Fibroblast of lung (primary cell): ENCODE measurements around the gene PDE4B. TPM values are rescaled to one million over a fixed set of nuclear protein-coding genes. Genes with fewer than 3 reads are reported as not detected.

Experiments
- DNase-seq, 2 donors: peaks; one replicate each; pipeline versions ENCODE4 v3.0.0 to v3.0.0-alpha.2; 2010; ENCODE audit warnings: low read depth in 2 of 2
- H2AFZ ChIP-seq: 2 replicates; pipeline ENCODE4 v1.5.1; 2012; ENCODE audit warnings: low read length, control low read depth, inconsistent platforms
- H3K27ac ChIP-seq: 2 replicates; pipeline ENCODE4 v1.5.1; 2011; ENCODE audit warnings: low read length, control low read depth; ENCODE audit not compliant: insufficient read depth
- H3K27me3 ChIP-seq: 2 replicates; pipeline ENCODE4 v1.5.1; 2011; ENCODE audit warnings: mild to moderate bottlenecking, low read length; ENCODE audit not compliant: control insufficient read depth, insufficient read depth
- H3K36me3 ChIP-seq: 2 replicates; pipeline ENCODE4 v1.5.1; 2011; ENCODE audit warnings: low read length; ENCODE audit not compliant: control insufficient read depth, insufficient read depth
- H3K4me1 ChIP-seq: 2 replicates; pipeline ENCODE4 v1.5.1; 2011; ENCODE audit warnings: low read length; ENCODE audit not compliant: control insufficient read depth, insufficient read depth; ENCODE audit errors: extremely low read depth
- H3K4me2 ChIP-seq: 2 replicates; pipeline ENCODE4 v1.5.1; 2011; ENCODE audit warnings: low read length, control low read depth; ENCODE audit not compliant: insufficient read depth; ENCODE audit errors: extremely low read depth
- H3K4me3 ChIP-seq, 4 experiments: fragments of 200-600 bp in 1 of 4; sonication (generic) in 1 of 4; replicated peaks in 1 of 4; 2 replicates each; pipeline ENCODE4 v1.5.1; 2011 to 2016; ENCODE audit warnings: low read length in 4 of 4, low read depth in 3 of 4, mild to moderate bottlenecking in 3 of 4, control low read depth in 2 of 4, inconsistent platforms in 1 of 4, mixed read lengths in 1 of 4; ENCODE audit not compliant: insufficient read depth in 1 of 4; ENCODE audit errors: control extremely low read depth in 1 of 4
- H3K79me2 ChIP-seq: 2 replicates; pipeline ENCODE4 v1.5.1; 2012; ENCODE audit warnings: mild to moderate bottlenecking, low read length, inconsistent platforms; ENCODE audit not compliant: control insufficient read depth, insufficient read depth
- H3K9ac ChIP-seq: 2 replicates; pipeline ENCODE4 v1.5.1; 2011; ENCODE audit warnings: mild to moderate bottlenecking, low read length, control low read depth; ENCODE audit not compliant: insufficient read depth
- H3K9me3 ChIP-seq: 2 replicates; pipeline ENCODE4 v1.5.1; 2012; ENCODE audit warnings: low read depth, low read length; ENCODE audit not compliant: control insufficient read depth, insufficient read depth
- H4K20me1 ChIP-seq: 2 replicates; pipeline ENCODE4 v1.5.1; 2011; ENCODE audit warnings: low read length; ENCODE audit not compliant: control insufficient read depth, insufficient read depth; ENCODE audit errors: extremely low read depth
- CTCF ChIP-seq, 2 donors: IDR thresholded peaks in 1 of 2; conservative IDR thresholded peaks in 1 of 2; 1 replicate in 1 of 2; 2 replicates in 1 of 2; pipeline ENCODE4 v1.5.1; 2011 to 2012; ENCODE audit warnings: low read length in 2 of 2, control low read depth in 1 of 2, inconsistent platforms in 1 of 2, low read depth in 1 of 2, mild to moderate bottlenecking in 1 of 2
- EZH2 ChIP-seq: IDR thresholded peaks from 2 replicates; pipeline ENCODE4 v1.5.1; 2012; ENCODE audit warnings: low read length, control low read depth, mild to moderate bottlenecking; ENCODE audit errors: missing control alignments
- polyA plus RNA-seq, 2 donors: library from polyadenylated mRNA; depleted of rRNA in 1 of 2; stranded (reverse) in 1 of 2; unstranded in 1 of 2; fragments of >200 nt; gene quantifications; 2 replicates each; pipeline ENCODE4 v1.2.1, GENCODE V29; 2011 to 2012; ENCODE audit warnings: missing spikeins in 1 of 2
- total RNA-seq: library from RNA; depleted of rRNA; stranded (reverse); fragments of >200 nt; gene quantifications from 2 replicates; pipeline ENCODE4 v1.2.1, GENCODE V29; 2014

Gene PDE4B
- total and polyA plus RNA-seq, 2 donors (not counting 1 experiment from before 2014, with no cell fraction given), result 3.7 to 19.8 TPM

DNA sequence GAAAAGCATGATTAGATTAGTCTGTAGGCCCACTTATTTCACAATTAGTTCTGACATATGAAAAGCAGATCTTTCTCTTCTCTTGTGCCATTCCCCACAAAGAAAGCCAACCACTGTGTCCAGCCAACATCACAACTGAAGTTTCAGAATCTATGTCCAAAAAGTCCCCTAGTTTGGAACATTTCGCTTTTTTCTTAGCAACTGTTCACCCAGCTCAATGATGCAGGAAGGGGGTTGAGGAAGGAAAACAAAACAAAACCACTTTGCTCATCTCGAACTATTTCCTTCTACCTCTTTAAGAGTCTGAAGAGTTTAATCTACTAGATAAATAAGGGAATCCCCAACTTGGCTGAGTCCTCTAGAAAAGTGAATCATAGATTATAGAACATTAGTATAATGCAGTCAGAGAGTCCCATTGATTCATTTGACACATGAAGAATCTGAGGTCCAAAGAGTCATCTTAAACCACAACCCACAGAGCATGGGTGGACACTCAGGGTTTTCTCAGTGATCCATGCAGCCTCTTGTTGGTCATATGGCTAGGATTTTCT is 581.9 kb downstream of the PDE4B start:
- Histone ChIP-seq H3K27me3 (no peaks in the 10 kb centered on the region), H3K9ac (no peak overlapping the region), H4K20me1 (no peaks in the 10 kb centered on the region), H3K27ac (no peak overlapping the region), H2AFZ (no peak overlapping the region), H3K4me1 (peaks cover 7% of the 10 kb centered on the region), H3K9me3 (no peaks in the 10 kb centered on the region), H3K4me3 (no peak overlapping the region), H3K4me2 (peak overlapping the region; percentile 61), H3K36me3 (no peaks in the 10 kb centered on the region), H3K79me2 (no peaks in the 10 kb centered on the region)
- peak; percentile 72 to 95 for DNase-seq
- no peak for TF ChIP-seq EZH2
- no peak for TF ChIP-seq CTCF (conservative IDR thresholded peaks at IDR 0.05 in 1 of 2, IDR thresholded peaks at IDR 0.05 in 1 of 2; ENCODE audit: low read depth in 1 of 2, low read length in 2 of 2)

GRCh38 chr1:66375125-66375524 is 582.4 kb downstream of the PDE4B start:
- H3K4me3 ChIP-seq, result no peak overlapping the region
- H3K9ac ChIP-seq, result no peak overlapping the region
- no peaks in the 10 kb centered on the region for H3K36me3 ChIP-seq
- peaks cover 7% of the 10 kb centered on the region for H3K4me1 ChIP-seq
- H2AFZ ChIP-seq, result no peak overlapping the region
- H4K20me1 ChIP-seq, result no peaks in the 10 kb centered on the region
- peak; percentile 34 to 49 for DNase-seq
- H3K4me2 ChIP-seq, result peak overlapping the region; percentile 17
- no peaks in the 10 kb centered on the region for H3K9me3 ChIP-seq
- no peak overlapping the region for H3K27ac ChIP-seq
- H3K27me3 ChIP-seq, result no peaks in the 10 kb centered on the region
- TF ChIP-seq CTCF (conservative IDR thresholded peaks at IDR 0.05 in 1 of 2, IDR thresholded peaks at IDR 0.05 in 1 of 2; ENCODE audit: low read depth in 1 of 2, low read length in 2 of 2) (peak in 1 of 2 donors; percentile 14), EZH2 (no peak)
- no peaks in the 10 kb centered on the region for H3K79me2 ChIP-seq

GRCh38 chr1:66380452-66381212 is 587.9 kb downstream of the PDE4B start:
- Histone ChIP-seq H3K27me3 (no peaks in the 10 kb centered on the region), H2AFZ (no peak overlapping the region), H3K4me1 (no peaks in the 10 kb centered on the region), H3K4me3 (no peak overlapping the region), H4K20me1 (no peaks in the 10 kb centered on the region), H3K36me3 (no peaks in the 10 kb centered on the region), H3K79me2 (no peaks in the 10 kb centered on the region), H3K9ac (no peak overlapping the region), H3K4me2 (no peak overlapping the region), H3K27ac (no peak overlapping the region), H3K9me3 (no peaks in the 10 kb centered on the region)
- TF ChIP-seq CTCF (conservative IDR thresholded peaks at IDR 0.05 in 1 of 2, IDR thresholded peaks at IDR 0.05 in 1 of 2; ENCODE audit: low read depth in 1 of 2, low read length in 2 of 2), result no peak
- TF ChIP-seq EZH2, result no peak
- DNase-seq, result no peak
